Vagina (tissue), 2 donors: ENCODE data around the gene CCDC57. TPM values are rescaled to one million over a fixed set of nuclear protein-coding genes. Genes with fewer than 3 reads are reported as not detected.

ENCODE experiments used
- DNase-seq, 2 donors: peaks; one replicate each; pipeline ENCODE4 v3.0.0-alpha.2; 2017; ENCODE audit errors: extremely low spot score in 2 of 2
- H3K27ac ChIP-seq: fragments of 200-600 bp; sonication (generic); one replicate; pipeline ENCODE4 v1.5.1; 2019
- H3K27me3 ChIP-seq: fragments of 200-600 bp; sonication (generic); one replicate; pipeline ENCODE4 v1.5.1; 2019
- H3K36me3 ChIP-seq, 2 donors: fragments of 200-600 bp; sonication (generic); one replicate each; pipeline ENCODE4 v1.5.1; 2017 to 2019
- H3K4me1 ChIP-seq: fragments of 200-600 bp; sonication (generic); one replicate; pipeline ENCODE4 v1.5.1; 2019
- H3K4me3 ChIP-seq, 2 donors: fragments of 200-600 bp; sonication (generic); 1 replicate in 1 of 2; 2 replicates in 1 of 2; pipeline ENCODE4 v1.5.1; 2016 to 2019
- H3K9me3 ChIP-seq: fragments of 200-600 bp; sonication (generic); one replicate; pipeline ENCODE4 v1.5.1; 2019
- POLR2A ChIP-seq, 2 donors: fragments of 450-650 bp; IDR thresholded peaks; one replicate each; pipeline ENCODE4 v1.6.1; 2017; ENCODE audit warnings: antibody characterized with exemption in 2 of 2, mild to moderate bottlenecking in 2 of 2, moderate library complexity in 2 of 2
- POLR2AphosphoS5 ChIP-seq, 2 donors: sonication (generic); formaldehyde crosslinking; IDR thresholded peaks; one replicate each; pipeline ENCODE4 v1.9.0; 2017; ENCODE audit warnings: antibody characterized with exemption in 2 of 2, mild to moderate bottlenecking in 2 of 2, low read depth in 1 of 2; ENCODE audit not compliant: insufficient read depth in 1 of 2
- intact Hi-C: fragments of 100-400 bp; cut with DNase I; formaldehyde crosslinking; loops from one replicate; pipeline ENCODE4 v1.15.1; 2023
- total RNA-seq: library from RNA; depleted of rRNA; stranded (reverse); fragments of >200 nt; gene quantifications from one replicate; pipeline ENCODE4 v1.2.3, GENCODE V29; 2016
- TF ChIP-seq, protein P1 (sequence below), 3 experiments: fragments of 450-650 bp in 2 of 3; fragments of 200-600 bp in 1 of 3; sonication (generic) in 1 of 3; IDR thresholded peaks; one replicate each; pipeline ENCODE4 v1.5.1; 2017 to 2019; ENCODE audit warnings: antibody characterized with exemption in 3 of 3, mild to moderate bottlenecking in 2 of 3, moderate library complexity in 2 of 3

CCDC57 gene
- total RNA-seq, 1 donor from 2014 or later = 26.5 TPM

DNA sequence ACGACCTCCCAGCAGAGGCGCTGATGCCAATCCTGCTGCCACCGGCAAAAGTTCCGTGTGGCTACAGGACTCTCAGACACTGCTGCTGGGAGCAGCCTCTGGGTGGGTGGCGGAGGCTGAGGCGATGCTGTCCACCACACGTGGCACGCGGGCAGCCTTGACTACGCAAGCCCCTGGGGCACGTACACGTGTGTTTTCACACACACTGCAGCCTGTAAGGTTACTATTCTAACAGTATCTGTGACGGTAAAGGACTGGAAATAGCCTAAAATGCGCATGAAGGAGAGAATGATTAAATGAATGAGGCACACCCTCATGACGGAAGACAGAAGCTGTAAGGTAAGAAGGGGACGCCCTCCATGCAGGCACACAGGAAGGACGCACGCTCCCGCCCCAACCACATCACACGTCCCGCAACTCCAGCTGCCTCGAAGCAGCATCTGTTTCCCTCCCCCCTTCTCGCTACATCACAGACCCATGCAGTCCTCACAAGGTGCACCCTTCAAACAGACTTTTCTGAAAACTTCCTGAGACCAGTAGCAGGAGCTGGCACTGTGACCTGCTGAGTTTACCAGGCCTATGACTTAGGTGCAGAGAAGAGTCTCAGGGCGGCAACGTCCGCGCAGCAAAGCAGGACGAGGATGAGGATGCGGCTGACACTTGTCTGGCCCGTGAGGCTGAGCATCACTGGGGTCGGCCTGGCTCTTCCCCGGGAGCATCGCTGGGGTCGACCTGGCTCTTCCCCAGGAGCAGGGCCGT lies 85.9 kb downstream of the CCDC57 start:
- Histone ChIP-seq H3K27me3 (no peaks in the 10 kb centered on the region), H3K36me3 (no peaks in the 10 kb centered on the region), H3K9me3 (no peaks in the 10 kb centered on the region), H3K4me3 (no peak overlapping the region), H3K4me1 (no peaks in the 10 kb centered on the region), H3K27ac (no peak overlapping the region)
- intact Hi-C loops = no loop called here
- no peak for DNase-seq
- no peak for TF ChIP-seq POLR2AphosphoS5 (IDR thresholded peaks at IDR 0.05; ENCODE audit: insufficient read depth in 1 of 2, low read depth in 1 of 2)
- no peak for TF ChIP-seq POLR2A (IDR thresholded peaks at IDR 0.05)
- TF ChIP-seq, protein P1, sequence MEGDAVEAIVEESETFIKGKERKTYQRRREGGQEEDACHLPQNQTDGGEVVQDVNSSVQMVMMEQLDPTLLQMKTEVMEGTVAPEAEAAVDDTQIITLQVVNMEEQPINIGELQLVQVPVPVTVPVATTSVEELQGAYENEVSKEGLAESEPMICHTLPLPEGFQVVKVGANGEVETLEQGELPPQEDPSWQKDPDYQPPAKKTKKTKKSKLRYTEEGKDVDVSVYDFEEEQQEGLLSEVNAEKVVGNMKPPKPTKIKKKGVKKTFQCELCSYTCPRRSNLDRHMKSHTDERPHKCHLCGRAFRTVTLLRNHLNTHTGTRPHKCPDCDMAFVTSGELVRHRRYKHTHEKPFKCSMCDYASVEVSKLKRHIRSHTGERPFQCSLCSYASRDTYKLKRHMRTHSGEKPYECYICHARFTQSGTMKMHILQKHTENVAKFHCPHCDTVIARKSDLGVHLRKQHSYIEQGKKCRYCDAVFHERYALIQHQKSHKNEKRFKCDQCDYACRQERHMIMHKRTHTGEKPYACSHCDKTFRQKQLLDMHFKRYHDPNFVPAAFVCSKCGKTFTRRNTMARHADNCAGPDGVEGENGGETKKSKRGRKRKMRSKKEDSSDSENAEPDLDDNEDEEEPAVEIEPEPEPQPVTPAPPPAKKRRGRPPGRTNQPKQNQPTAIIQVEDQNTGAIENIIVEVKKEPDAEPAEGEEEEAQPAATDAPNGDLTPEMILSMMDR (IDR thresholded peaks at IDR 0.05) = no peak

DNA sequence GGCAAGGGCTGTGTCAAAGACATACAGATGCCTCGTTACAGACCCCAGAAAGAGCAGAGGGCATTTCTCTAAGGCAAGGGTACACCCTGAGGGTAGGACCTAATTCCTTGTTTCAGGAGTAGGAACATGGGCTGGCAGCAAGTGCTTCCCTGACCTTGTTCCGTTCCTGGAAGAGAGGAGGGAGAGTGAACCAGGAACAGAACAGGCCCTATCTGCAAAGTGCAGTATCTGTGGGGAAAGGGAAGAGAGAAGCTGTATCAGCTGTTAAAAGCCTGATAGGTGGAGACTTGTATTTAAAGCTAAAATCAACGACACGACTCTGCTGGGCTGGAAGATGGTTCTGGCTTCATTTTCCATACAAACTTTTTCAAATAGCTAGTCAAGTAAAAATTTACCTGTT lies 88.5 kb downstream of the CCDC57 start:
- H3K9me3 ChIP-seq = no peaks in the 10 kb centered on the region
- H3K4me3 ChIP-seq = no peak overlapping the region
- no peak for DNase-seq
- no peak overlapping the region for H3K27ac ChIP-seq
- no peaks in the 10 kb centered on the region for H3K4me1 ChIP-seq
- intact Hi-C loops = loop anchor here (1.0 kb wide), 1 partner anchor 22 kb away; no protein-coding TSS in a partner anchor
- TF ChIP-seq POLR2AphosphoS5 (IDR thresholded peaks at IDR 0.05; ENCODE audit: insufficient read depth in 1 of 2, low read depth in 1 of 2) = no peak
- no peak for TF ChIP-seq POLR2A (IDR thresholded peaks at IDR 0.05)
- TF ChIP-seq, protein P1 (IDR thresholded peaks at IDR 0.05) = no peak
- H3K27me3 ChIP-seq = no peaks in the 10 kb centered on the region
- H3K36me3 ChIP-seq = no peaks in the 10 kb centered on the region

DNA sequence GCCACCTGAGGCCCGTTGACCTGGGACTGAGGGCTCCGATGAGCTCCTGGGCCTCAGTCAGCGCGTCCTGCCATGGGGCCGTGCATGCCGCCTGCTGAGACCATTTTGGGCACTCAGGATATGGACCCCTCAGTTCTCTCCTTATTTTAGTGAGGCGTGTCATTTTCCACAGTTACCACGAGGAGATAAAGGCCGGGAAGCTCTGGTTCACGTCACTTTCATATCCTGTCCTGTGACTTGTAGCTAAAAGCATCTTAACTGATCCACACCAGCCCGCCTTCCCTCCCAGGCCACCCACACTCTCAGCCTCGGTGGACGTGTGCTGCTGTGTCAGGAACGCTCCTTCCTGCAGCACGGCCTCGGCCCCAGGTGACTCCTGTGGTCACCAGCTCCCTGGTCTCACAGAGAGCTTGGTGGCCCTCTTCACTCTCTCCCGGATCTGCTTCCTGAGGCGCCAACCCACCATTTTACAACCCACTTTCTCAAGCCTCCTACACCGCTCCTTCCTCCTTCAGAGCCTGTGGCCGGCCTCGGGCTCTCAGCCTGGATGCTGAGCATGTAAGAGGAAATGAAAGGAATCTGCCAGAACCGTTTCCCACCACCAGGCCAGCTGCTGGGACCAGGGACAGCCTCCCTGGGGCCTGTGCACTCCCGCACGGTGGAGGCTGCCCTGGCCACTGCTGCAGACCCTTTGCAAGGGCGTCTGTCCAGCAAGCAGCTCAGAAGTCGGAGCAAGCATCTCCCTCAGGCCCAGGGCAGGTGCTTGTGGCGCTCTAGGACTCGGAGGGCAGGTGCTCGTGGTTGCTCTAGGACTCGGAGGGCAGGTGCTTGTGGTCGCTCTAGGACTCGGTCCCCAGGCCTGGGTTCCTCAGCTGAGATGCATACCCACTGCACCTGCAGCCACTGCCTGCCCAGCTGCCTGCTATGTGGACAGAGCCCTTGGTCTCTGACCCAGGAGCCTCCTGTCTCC lies 90.7 kb downstream of the CCDC57 start:
- Histone ChIP-seq H3K4me3 (no peak overlapping the region), H3K9me3 (no peaks in the 10 kb centered on the region), H3K4me1 (no peaks in the 10 kb centered on the region), H3K27me3 (no peaks in the 10 kb centered on the region), H3K27ac (no peak overlapping the region), H3K36me3 (no peaks in the 10 kb centered on the region)
- no peak for TF ChIP-seq POLR2AphosphoS5 (IDR thresholded peaks at IDR 0.05; ENCODE audit: insufficient read depth in 1 of 2, low read depth in 1 of 2)
- no peak for TF ChIP-seq POLR2A (IDR thresholded peaks at IDR 0.05)
- TF ChIP-seq, protein P1 (IDR thresholded peaks at IDR 0.05) = no peak
- intact Hi-C loops = no loop called here
- no peak for DNase-seq

DNA sequence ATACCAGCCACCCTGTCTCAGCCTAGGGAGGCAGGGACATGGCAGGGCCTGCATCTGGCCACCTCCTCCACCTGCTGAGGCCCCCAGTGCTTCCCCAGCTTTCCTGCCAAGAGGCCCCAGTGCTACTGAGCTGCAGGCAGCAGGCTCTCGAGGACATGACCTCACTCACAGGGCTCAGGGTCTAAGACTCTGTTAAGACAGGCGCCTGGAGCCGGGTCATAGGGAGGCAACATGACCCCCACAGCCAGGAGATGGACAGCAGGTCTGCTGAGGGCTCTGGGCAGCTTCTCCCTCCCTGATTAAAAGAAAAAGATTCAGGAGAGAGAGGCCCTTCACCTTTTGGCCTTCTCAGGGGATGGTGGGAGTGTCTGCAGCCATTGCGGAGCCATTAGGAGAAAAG lies 91.4 kb downstream of the CCDC57 start:
- Histone ChIP-seq H3K9me3 (no peaks in the 10 kb centered on the region), H3K4me3 (no peak overlapping the region), H3K4me1 (no peaks in the 10 kb centered on the region), H3K27ac (no peak overlapping the region), H3K36me3 (no peaks in the 10 kb centered on the region), H3K27me3 (no peaks in the 10 kb centered on the region)
- TF ChIP-seq POLR2A (IDR thresholded peaks at IDR 0.05) (no peak), POLR2AphosphoS5 (IDR thresholded peaks at IDR 0.05; ENCODE audit: insufficient read depth in 1 of 2, low read depth in 1 of 2) (no peak)
- TF ChIP-seq, protein P1 (IDR thresholded peaks at IDR 0.05) = no peak
- intact Hi-C loops = no loop called here
- DNase-seq = no peak
